SK-N-SH treated with all-trans-retinoic acid at 6 μM for 48 hours (cell line): ENCODE results near the gene EIF5AL1.

Source experiments
- ATAC-seq: fragments of 200-7000 bp; cut with Tn5 transposase; 3 replicates; pipeline ENCODE4 v1.9.1; 2020; ENCODE audit warnings: mild to moderate bottlenecking, moderate library complexity
- ARNTL ChIP-seq: fragments of 450-650 bp; formaldehyde crosslinking; IDR thresholded peaks from 2 replicates; pipeline ENCODE4 v1.5.0; 2020; ENCODE audit warnings: low read depth, mild to moderate bottlenecking, moderate library complexity, borderline replicate concordance
- BACH2 ChIP-seq: fragments of 250-450 bp; sonication (Bioruptor Pico); IDR thresholded peaks from 2 replicates; pipeline ENCODE4 v1.9.0; 2021; ENCODE audit warnings: mild to moderate bottlenecking, borderline replicate concordance
- CREB5 ChIP-seq: fragments of 250-450 bp; sonication (Bioruptor Pico); IDR thresholded peaks from 2 replicates; pipeline ENCODE4 v1.5.1; 2020; ENCODE audit warnings: low read depth, mild to moderate bottlenecking, moderate library complexity
- CSDC2 ChIP-seq: fragments of 250-450 bp; sonication (Bioruptor Pico); IDR thresholded peaks from 2 replicates; pipeline ENCODE4 v1.5.0; 2020; ENCODE audit warnings: mild to moderate bottlenecking, moderate library complexity
- CSRNP3 ChIP-seq: fragments of 250-450 bp; sonication (Bioruptor Pico); IDR thresholded peaks from 2 replicates; pipeline ENCODE4 v1.5.1; 2021; ENCODE audit warnings: mild to moderate bottlenecking, moderate library complexity
- ESRRG ChIP-seq: fragments of 250-450 bp; sonication (Bioruptor Pico); IDR thresholded peaks from 2 replicates; pipeline ENCODE4 v1.6.1; 2021; ENCODE audit warnings: mild to moderate bottlenecking
- GLIS3 ChIP-seq: fragments of 250-450 bp; sonication (Bioruptor Pico); IDR thresholded peaks from 2 replicates; pipeline ENCODE4 v1.5.0; 2020; ENCODE audit warnings: mild to moderate bottlenecking, moderate library complexity
- PATZ1 ChIP-seq: fragments of 250-450 bp; sonication (Bioruptor Pico); IDR thresholded peaks from 2 replicates; pipeline ENCODE4 v1.8.0; 2020; ENCODE audit warnings: mild to moderate bottlenecking, moderate library complexity, borderline replicate concordance
- POU6F1 ChIP-seq: fragments of 250-450 bp; sonication (Bioruptor Pico); IDR thresholded peaks from 2 replicates; pipeline ENCODE4 v1.8.0; 2021; ENCODE audit warnings: low read depth, mild to moderate bottlenecking, moderate library complexity, borderline replicate concordance
- PPARA ChIP-seq: fragments of 250-450 bp; sonication (Bioruptor Pico); IDR thresholded peaks from 2 replicates; pipeline ENCODE4 v1.5.0; 2020; ENCODE audit warnings: mild to moderate bottlenecking, borderline replicate concordance
- SNAI2 ChIP-seq: fragments of 250-450 bp; sonication (Bioruptor Pico); IDR thresholded peaks from 2 replicates; pipeline ENCODE4 v1.5.0; 2020; ENCODE audit warnings: mild to moderate bottlenecking, moderate library complexity
- TCF4 ChIP-seq: fragments of 250-450 bp; sonication (Bioruptor Pico); IDR thresholded peaks from 2 replicates; pipeline ENCODE4 v1.8.0; 2021; ENCODE audit warnings: mild to moderate bottlenecking, moderate library complexity, borderline replicate concordance
- TOX ChIP-seq: fragments of 250-450 bp; sonication (Bioruptor Pico); IDR thresholded peaks from 2 replicates; pipeline ENCODE4 v1.8.0; 2021; ENCODE audit warnings: mild to moderate bottlenecking, moderate library complexity, borderline replicate concordance
- TSHZ2 ChIP-seq: fragments of 250-450 bp; sonication (Bioruptor Pico); IDR thresholded peaks from 2 replicates; pipeline ENCODE4 v1.5.0; 2020; ENCODE audit warnings: mild to moderate bottlenecking, moderate library complexity
- ZC3H10 ChIP-seq: fragments of 250-450 bp; sonication (Bioruptor Pico); IDR thresholded peaks from 2 replicates; pipeline ENCODE4 v1.5.1; 2021; ENCODE audit warnings: mild to moderate bottlenecking, moderate library complexity
- ZNF565 ChIP-seq: fragments of 450-650 bp; formaldehyde crosslinking; conservative IDR thresholded peaks from 2 replicates; pipeline ENCODE4 v1.5.0; 2020; ENCODE audit warnings: low read depth, mild to moderate bottlenecking, moderate library complexity
- ZNF70 ChIP-seq: fragments of 450-650 bp; formaldehyde crosslinking; IDR thresholded peaks from 2 replicates; pipeline ENCODE4 v1.5.0; 2020; ENCODE audit warnings: mild to moderate bottlenecking, moderate library complexity

Gene EIF5AL1

GRCh38 chr10:79496896-79497295 is 15.4 kb upstream of the EIF5AL1 start (continued):
- no peak for TF ChIP-seq CSRNP3 (CRISPR knock-in tag)
- TF ChIP-seq SNAI2 (CRISPR knock-in tag), result no peak
- no peak for TF ChIP-seq TSHZ2
- no peak for TF ChIP-seq PPARA
- TF ChIP-seq POU6F1, result no peak
- TF ChIP-seq GLIS3, result no peak

- no peak for ATAC-seq
- TF ChIP-seq SNAI2 (CRISPR knock-in tag), result no peak
- no peak for TF ChIP-seq ZC3H10
- no peak for TF ChIP-seq ARNTL (CRISPR knock-in tag)
- TF ChIP-seq TSHZ2, result no peak
- TF ChIP-seq BACH2 (CRISPR knock-in tag), result no peak
- no peak for TF ChIP-seq PATZ1 (CRISPR knock-in tag)
Measured at GRCh38 chr10:79498291-79498829, 14.0 kb upstream of the EIF5AL1 start.

GRCh38 chr10:79502561-79503309 is 9.6 kb upstream of the EIF5AL1 start:
- ATAC-seq, result peak; percentile 91
- TF ChIP-seq TOX (CRISPR knock-in tag) (no peak), PATZ1 (CRISPR knock-in tag) (no peak), PPARA (no peak), TCF4 (CRISPR knock-in tag) (no peak), ESRRG (CRISPR knock-in tag) (no peak), CREB5 (no peak), CSRNP3 (CRISPR knock-in tag) (no peak), ZNF565 (CRISPR knock-in tag) (no peak), BACH2 (CRISPR knock-in tag) (no peak), ZNF70 (CRISPR knock-in tag) (no peak), CSDC2 (no peak)
